Measurements from ENCODE around the gene AP3S2.

- TF ChIP-seq CTCF (IDR thresholded peaks at IDR 0.05) (no peak), POLR2A (IDR thresholded peaks at IDR 0.05) (no peak)
Observed at GRCh38 chr15:89904519-89904918, 10.7 kb upstream of the AP3S2 start.
